ENCODE data around the gene VPS37D. TPM values are rescaled to one million over a fixed set of nuclear protein-coding genes. Genes with fewer than 3 reads are reported as not detected.
"Not testable (repeated sequence)": the region's sequence is repeated elsewhere in the genome, so short reads cannot be mapped to it uniquely, and the experiment has no call there.

The VPS37D gene
- total RNA-seq: not detected

- peaks cover 34% of the 10 kb centered on the region for H3K27me3 Mint-ChIP-seq (ENCODE audit: low read depth)
- intact Hi-C loops (cut with micrococcal nuclease): loop anchor here (1.0 to 5.0 kb wide), 7 partner anchors 16 to 175 kb away; partner anchors contain the start of genes ABHD11, BUD23, DNAJC30 and METTL27
- CTCF ChIA-PET: interaction anchor here (0.7 to 2.2 kb wide), 13 partner anchors 11 to 80 kb away, joined by 3 to 11 read pairs (median 4); no protein-coding TSS in a partner anchor
Measured at GRCh38 chr7:73667344-73668102, at the start of gene VPS37D. TSS of gene VPS37D (plus strand) at chr7:73667831. CDS start at chr7:73667959, 128 bp downstream.

GRCh38 chr7:73618538-73618937 is 49.1 kb upstream of the VPS37D start:
- Mint-ChIP-seq H3K4me3 (no peak overlapping the region), H3K27ac (no peak overlapping the region), H3K27me3 (ENCODE audit: low read depth) (peaks cover 25% of the 10 kb centered on the region), H3K36me3 (ENCODE audit: low read depth) (no peaks in the 10 kb centered on the region), H3K9me3 (no peaks in the 10 kb centered on the region), H3K4me1 (ENCODE audit: low read depth) (peaks cover 4% of the 10 kb centered on the region)
- CTCF ChIA-PET: interaction anchor here (3.7 kb wide), 1 partner anchor 12 kb away, joined by 14 read pairs; no protein-coding TSS in a partner anchor
- intact Hi-C loops (cut with micrococcal nuclease): no loop called here
- no peak for DNase-seq

More at GRCh38 chr7:73667344-73668102, at the start of gene VPS37D:
- Mint-ChIP-seq H3K9me3 (peaks cover 6% of the 10 kb centered on the region), H3K36me3 (ENCODE audit: low read depth) (no peaks in the 10 kb centered on the region), H3K27ac (no peak within 1 kb of the TSS), H3K4me1 (ENCODE audit: low read depth) (peaks cover 8% of the 10 kb centered on the region), H3K4me3 (peak within 1 kb of the TSS; percentile 63)
- peak; percentile 91 for DNase-seq

DNA sequence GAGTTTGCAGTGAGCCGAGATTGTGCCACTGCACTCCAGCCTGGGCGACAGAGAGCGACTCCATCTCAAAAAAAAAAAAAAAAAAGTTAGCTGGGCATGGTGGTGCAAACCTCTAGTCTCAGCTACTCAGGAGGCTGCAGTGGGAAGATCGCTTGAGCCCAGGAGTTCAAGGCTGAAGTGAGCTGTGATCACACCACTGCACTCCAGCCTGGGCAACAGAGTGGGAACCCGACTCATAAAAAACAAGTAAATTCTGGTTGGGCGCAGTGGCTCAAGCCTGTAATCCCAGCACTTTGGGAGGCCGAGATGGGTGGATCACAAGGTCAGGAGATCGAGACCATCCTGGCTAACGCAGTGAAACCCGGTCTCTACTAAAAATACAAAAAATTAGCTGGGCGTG is 48.2 kb upstream of the VPS37D start:
- H3K4me3 Mint-ChIP-seq; H3K27ac Mint-ChIP-seq; H3K36me3 Mint-ChIP-seq (ENCODE audit: low read depth); H3K4me1 Mint-ChIP-seq (ENCODE audit: low read depth); H3K9me3 Mint-ChIP-seq; DNase-seq; intact Hi-C loops (cut with micrococcal nuclease): not testable (repeated sequence)
- CTCF ChIA-PET: interaction anchor here (0.7 to 3.7 kb wide), 2 partner anchors 13 to 115 kb away, joined by 4 to 14 read pairs; no protein-coding TSS in a partner anchor
- peaks cover 25% of the 10 kb centered on the region for H3K27me3 Mint-ChIP-seq (ENCODE audit: low read depth)

DNA sequence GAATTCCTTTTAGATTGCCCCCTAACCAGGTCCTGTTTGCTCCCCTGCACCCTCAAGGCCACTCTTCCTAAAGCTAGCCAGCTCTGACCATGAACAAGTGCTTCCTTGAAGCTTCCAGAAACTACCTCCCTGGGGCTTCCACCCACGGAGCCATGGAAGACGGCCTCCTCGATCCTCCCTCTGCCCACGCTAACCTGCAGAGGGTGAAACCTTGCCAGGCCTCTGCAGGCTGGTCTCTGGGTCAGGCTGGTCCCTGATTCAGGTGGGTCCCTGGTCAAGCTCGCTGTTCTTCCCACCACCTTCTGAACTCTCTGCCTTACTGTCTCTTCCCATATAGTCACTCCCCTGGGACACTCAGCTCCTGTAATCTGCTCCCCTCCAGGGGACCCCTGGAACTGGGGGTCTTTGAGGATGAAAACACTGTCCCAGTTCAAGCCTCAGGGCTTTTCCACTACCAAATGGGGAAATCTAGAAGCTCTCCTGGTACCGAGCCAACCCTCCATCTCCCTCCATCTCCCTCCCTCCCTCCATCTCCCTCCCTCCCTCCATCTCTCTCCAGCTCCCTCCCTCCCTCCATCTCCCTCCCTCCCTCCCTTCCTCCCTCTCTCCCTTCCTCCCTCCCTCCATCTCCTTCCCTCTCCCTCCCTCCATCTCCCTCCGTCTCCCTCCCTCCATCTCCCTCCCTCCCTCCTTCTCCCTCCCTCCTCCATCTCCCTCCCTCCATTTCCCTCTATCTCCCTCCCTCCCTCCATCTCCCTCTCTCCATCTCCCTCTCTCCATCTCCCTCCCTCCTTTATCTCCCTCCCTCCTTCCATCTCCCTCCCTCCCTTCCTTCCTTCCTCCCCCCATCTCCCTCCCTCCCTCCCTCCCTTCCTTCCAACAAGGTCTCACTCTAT is 46.2 kb upstream of the VPS37D start:
- H3K4me3 Mint-ChIP-seq: no peak overlapping the region
- DNase-seq: no peak
- no peaks in the 10 kb centered on the region for H3K9me3 Mint-ChIP-seq
- H3K27me3 Mint-ChIP-seq (ENCODE audit: low read depth): peaks cover 35% of the 10 kb centered on the region
- no peaks in the 10 kb centered on the region for H3K36me3 Mint-ChIP-seq (ENCODE audit: low read depth)
- intact Hi-C loops (cut with micrococcal nuclease): no loop called here
- no peak overlapping the region for H3K27ac Mint-ChIP-seq
- H3K4me1 Mint-ChIP-seq (ENCODE audit: low read depth): peaks cover 7% of the 10 kb centered on the region
- CTCF ChIA-PET: interaction anchor here (1.4 to 3.7 kb wide), 2 partner anchors 15 to 113 kb away, joined by 8 to 14 read pairs; no protein-coding TSS in a partner anchor

- intact Hi-C loops (cut with micrococcal nuclease): no loop called here
Measured at GRCh38 chr7:73622527-73622908, 45.1 kb upstream of the VPS37D start.

GRCh38 chr7:73622909-73623797 is 44.5 kb upstream of the VPS37D start:
- Mint-ChIP-seq H3K27ac (no peak overlapping the region), H3K4me1 (ENCODE audit: low read depth) (peaks cover 7% of the 10 kb centered on the region), H3K36me3 (ENCODE audit: low read depth) (no peaks in the 10 kb centered on the region), H3K4me3 (no peak overlapping the region), H3K9me3 (no peaks in the 10 kb centered on the region), H3K27me3 (ENCODE audit: low read depth) (peaks cover 45% of the 10 kb centered on the region)
- CTCF ChIA-PET: interaction anchor here (1.1 kb wide), 1 partner anchor 17 kb away, joined by 3 read pairs; no protein-coding TSS in a partner anchor
- intact Hi-C loops (cut with micrococcal nuclease): no loop called here
- no peak for DNase-seq

More at GRCh38 chr7:73622527-73622908, 45.1 kb upstream of the VPS37D start:
- H3K36me3 Mint-ChIP-seq (ENCODE audit: low read depth): no peaks in the 10 kb centered on the region
- no peaks in the 10 kb centered on the region for H3K9me3 Mint-ChIP-seq
- H3K4me1 Mint-ChIP-seq (ENCODE audit: low read depth): peaks cover 7% of the 10 kb centered on the region
- CTCF ChIA-PET: interaction anchor here (1.1 to 3.7 kb wide), 2 partner anchors 16 kb away, joined by 3 to 14 read pairs; no protein-coding TSS in a partner anchor
- H3K27me3 Mint-ChIP-seq (ENCODE audit: low read depth): peaks cover 39% of the 10 kb centered on the region
- no peak overlapping the region for H3K27ac Mint-ChIP-seq
- no peak for DNase-seq
- H3K4me3 Mint-ChIP-seq: no peak overlapping the region

- no peak within 1 kb of the TSS for H3K27ac Mint-ChIP-seq
- CTCF ChIA-PET: interaction anchor here (0.6 to 1.3 kb wide), 4 partner anchors 20 to 231 kb away, joined by 3 to 4 read pairs (median 3); no protein-coding TSS in a partner anchor
- intact Hi-C loops (cut with micrococcal nuclease): no loop called here
- H3K4me1 Mint-ChIP-seq (ENCODE audit: low read depth): peaks cover 7% of the 10 kb centered on the region
- no peak within 1 kb of the TSS for H3K4me3 Mint-ChIP-seq
- DNase-seq: peak; percentile 68
- H3K27me3 Mint-ChIP-seq (ENCODE audit: low read depth): peaks cover 52% of the 10 kb centered on the region
- H3K9me3 Mint-ChIP-seq: no peaks in the 10 kb centered on the region
- H3K36me3 Mint-ChIP-seq (ENCODE audit: low read depth): no peaks in the 10 kb centered on the region
Measured at GRCh38 chr7:73623798-73624668, 43.6 kb upstream of the VPS37D start, which contains the start of gene MLXIPL. TSS of gene MLXIPL (minus strand) at chr7:73624522. CDS start at chr7:73624492, 30 bp downstream.

DNA sequence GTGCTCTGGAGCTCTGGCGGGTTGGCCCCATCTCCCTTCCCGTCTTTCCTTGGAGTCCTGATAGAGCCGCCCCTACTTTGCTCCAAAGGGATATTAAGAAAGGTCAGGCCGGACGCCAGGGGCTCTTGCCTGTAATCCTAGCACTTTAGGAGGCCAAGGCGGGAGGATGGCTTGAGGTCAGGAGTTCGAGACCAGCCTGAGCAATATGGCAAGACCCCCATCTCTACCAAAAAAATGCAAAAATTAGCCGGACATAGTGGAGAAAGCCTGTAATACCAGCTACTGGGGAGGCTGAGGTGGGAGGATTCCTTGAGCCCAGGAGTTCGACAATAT is 43.0 kb upstream of the VPS37D start:
- CTCF ChIA-PET: interaction anchor here (0.6 to 1.3 kb wide), 4 partner anchors 20 to 230 kb away, joined by 3 to 4 read pairs (median 3); no protein-coding TSS in a partner anchor
- no peak overlapping the region for H3K4me3 Mint-ChIP-seq

DNA sequence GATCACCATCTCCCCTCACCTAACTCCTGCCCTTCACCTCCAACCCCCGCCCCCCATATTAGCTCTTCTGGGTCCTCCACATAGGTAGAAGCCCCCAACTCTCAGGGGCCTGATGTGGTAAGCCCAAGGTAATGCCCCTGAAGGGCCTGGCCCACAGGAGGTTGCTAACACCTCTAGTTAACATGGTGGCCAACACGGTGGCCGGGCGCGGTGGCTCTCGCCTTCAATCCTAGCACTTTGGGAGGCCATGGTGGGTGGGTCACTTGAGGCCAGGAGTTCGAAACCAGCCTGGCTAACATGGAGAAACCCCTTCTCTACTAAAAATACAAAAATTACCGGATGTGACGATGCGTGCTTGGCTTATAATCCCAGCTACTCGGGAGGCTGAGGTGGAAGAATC is 42.4 kb upstream of the VPS37D start:
- Mint-ChIP-seq H3K27ac (no peak overlapping the region), H3K4me1 (ENCODE audit: low read depth) (peaks cover 7% of the 10 kb centered on the region), H3K36me3 (ENCODE audit: low read depth) (no peaks in the 10 kb centered on the region), H3K4me3 (no peak overlapping the region), H3K27me3 (ENCODE audit: low read depth) (peaks cover 52% of the 10 kb centered on the region), H3K9me3 (no peaks in the 10 kb centered on the region)
- CTCF ChIA-PET: interaction anchor here (0.9 to 1.3 kb wide), 2 partner anchors 21 to 147 kb away, joined by 3 to 4 read pairs; no protein-coding TSS in a partner anchor
- no peak for DNase-seq
- intact Hi-C loops (cut with micrococcal nuclease): no loop called here

More for the DNA sequence above, 43.0 kb upstream of the VPS37D start:
- Mint-ChIP-seq H3K27me3 (ENCODE audit: low read depth) (peaks cover 52% of the 10 kb centered on the region), H3K4me1 (ENCODE audit: low read depth) (peaks cover 7% of the 10 kb centered on the region), H3K9me3 (no peaks in the 10 kb centered on the region), H3K27ac (no peak overlapping the region), H3K36me3 (ENCODE audit: low read depth) (no peaks in the 10 kb centered on the region)
- intact Hi-C loops (cut with micrococcal nuclease): no loop called here
- no peak for DNase-seq

- DNase-seq: no peak
Measured at GRCh38 chr7:73626814-73627213, 40.8 kb upstream of the VPS37D start.

More at GRCh38 chr7:73626814-73627213, 40.8 kb upstream of the VPS37D start:
- Mint-ChIP-seq H3K27ac (no peak overlapping the region), H3K4me1 (ENCODE audit: low read depth) (peaks cover 7% of the 10 kb centered on the region), H3K36me3 (ENCODE audit: low read depth) (no peaks in the 10 kb centered on the region), H3K4me3 (no peak overlapping the region), H3K27me3 (ENCODE audit: low read depth) (peaks cover 47% of the 10 kb centered on the region), H3K9me3 (no peaks in the 10 kb centered on the region)
- intact Hi-C loops (cut with micrococcal nuclease): no loop called here
- CTCF ChIA-PET: interaction anchor here (0.6 kb wide), 1 partner anchor 20 kb away, joined by 3 read pairs; no protein-coding TSS in a partner anchor
